Liver (tissue), 9 donors: ENCODE results near the gene KTN1. TPM values are rescaled to one million over a fixed set of nuclear protein-coding genes. Genes with fewer than 3 reads are reported as not detected.

Source experiments
- DNase-seq: peaks from one replicate; pipeline ENCODE4 v3.0.0-alpha.2; 2017; ENCODE audit warnings: low spot score
- H3K27ac ChIP-seq, 2 donors: one replicate each; pipeline ENCODE4 v1.7.0; 2013; ENCODE audit warnings: inconsistent platforms in 2 of 2, low read length in 2 of 2, control low read depth in 1 of 2, low read depth in 1 of 2, mild to moderate bottlenecking in 1 of 2
- H3K27me3 ChIP-seq, 4 donors: one replicate each; pipeline versions ENCODE4 v1.6.1 to v1.7.0; 2013; ENCODE audit warnings: low read length in 3 of 4, inconsistent platforms in 1 of 4, mild to moderate bottlenecking in 1 of 4, moderate library complexity in 1 of 4; ENCODE audit not compliant: control insufficient read depth in 4 of 4, insufficient read depth in 4 of 4
- H3K36me3 ChIP-seq, 4 donors: one replicate each; pipeline versions ENCODE4 v1.6.1 to v1.7.0; 2013; ENCODE audit warnings: low read length in 3 of 4, mild to moderate bottlenecking in 3 of 4, low read depth in 1 of 4, moderate library complexity in 1 of 4; ENCODE audit not compliant: control insufficient read depth in 4 of 4, insufficient read depth in 3 of 4
- H3K4me1 ChIP-seq, 4 donors: one replicate each; pipeline versions ENCODE4 v1.6.1 to v1.7.0; 2013; ENCODE audit warnings: low read length in 3 of 4, mild to moderate bottlenecking in 3 of 4, moderate library complexity in 1 of 4; ENCODE audit not compliant: control insufficient read depth in 4 of 4, insufficient read depth in 4 of 4
- H3K4me3 ChIP-seq, 3 donors: one replicate each; pipeline versions ENCODE4 v1.6.1 to v1.7.0; 2013; ENCODE audit warnings: low read length in 3 of 3, control low read depth in 1 of 3, low read depth in 1 of 3, mild to moderate bottlenecking in 1 of 3
- H3K9ac ChIP-seq, 2 donors: one replicate each; pipeline ENCODE4 v1.7.0; 2013; ENCODE audit warnings: low read length in 2 of 2, mild to moderate bottlenecking in 2 of 2, moderate library complexity in 2 of 2, control low read depth in 1 of 2, low read depth in 1 of 2
- H3K9me3 ChIP-seq, 4 donors: one replicate each; pipeline versions ENCODE4 v1.6.1 to v1.7.0; 2013; ENCODE audit warnings: low read length in 3 of 4; ENCODE audit not compliant: control insufficient read depth in 4 of 4
- ATF3 ChIP-seq: IDR thresholded peaks from 2 replicates; pipeline ENCODE4 v1.6.1; 2016; ENCODE audit warnings: antibody characterized with exemption
- CTCF ChIP-seq: fragments of 150-350 bp; IDR thresholded peaks from 2 replicates; pipeline ENCODE4 v1.5.1; 2017; ENCODE audit warnings: improper control_type of control experiment, low read depth, low read length; ENCODE audit not compliant: missing input control
- EGR1 ChIP-seq, 2 donors: IDR thresholded peaks; 2 replicates each; pipeline ENCODE4 v1.6.1; 2016 to 2018; ENCODE audit warnings: antibody characterized with exemption in 2 of 2, low read depth in 2 of 2
- FOXA1 ChIP-seq: IDR thresholded peaks from 2 replicates; pipeline ENCODE4 v1.6.1; 2016; ENCODE audit warnings: antibody characterized with exemption
- FOXA2 ChIP-seq: IDR thresholded peaks from 2 replicates; pipeline ENCODE4 v1.6.1; 2016; ENCODE audit warnings: antibody characterized with exemption
- GABPA ChIP-seq, 2 donors: IDR thresholded peaks in 1 of 2; conservative IDR thresholded peaks in 1 of 2; 2 replicates each; pipeline ENCODE4 v1.6.1; 2016; ENCODE audit warnings: antibody characterized with exemption in 2 of 2, mild to moderate bottlenecking in 1 of 2, moderate library complexity in 1 of 2
- HNF4A ChIP-seq, 2 donors: conservative IDR thresholded peaks; 2 replicates each; pipeline ENCODE4 v1.6.1; 2016; ENCODE audit warnings: antibody characterized with exemption in 2 of 2, mild to moderate bottlenecking in 2 of 2
- HNF4G ChIP-seq: IDR thresholded peaks from 2 replicates; pipeline ENCODE4 v1.6.1; 2016; ENCODE audit warnings: antibody characterized with exemption
- JUND ChIP-seq, 2 donors: IDR thresholded peaks; 2 replicates each; pipeline ENCODE4 v1.6.1; 2016; ENCODE audit warnings: antibody characterized with exemption in 2 of 2
- NR2F2 ChIP-seq: IDR thresholded peaks from 2 replicates; pipeline ENCODE4 v1.6.1; 2016; ENCODE audit warnings: antibody characterized with exemption
- RAD21 ChIP-seq, 2 donors: IDR thresholded peaks; 2 replicates each; pipeline ENCODE4 v1.6.1; 2016; ENCODE audit warnings: antibody characterized with exemption in 2 of 2, mild to moderate bottlenecking in 2 of 2
- REST ChIP-seq: IDR thresholded peaks from 2 replicates; pipeline ENCODE4 v1.6.1; 2016; ENCODE audit warnings: antibody characterized with exemption, mild to moderate bottlenecking
- RXRA ChIP-seq, 2 donors: IDR thresholded peaks; 2 replicates each; pipeline ENCODE4 v1.6.1; 2017 to 2018; ENCODE audit warnings: antibody characterized with exemption in 2 of 2, mild to moderate bottlenecking in 1 of 2
- SP1 ChIP-seq: IDR thresholded peaks from 2 replicates; pipeline ENCODE4 v1.6.1; 2018; ENCODE audit warnings: antibody characterized with exemption, mild to moderate bottlenecking
- TAF1 ChIP-seq: conservative IDR thresholded peaks from 2 replicates; pipeline ENCODE4 v1.6.1; 2016; ENCODE audit warnings: antibody characterized with exemption, mild to moderate bottlenecking
- YY1 ChIP-seq: IDR thresholded peaks from 2 replicates; pipeline ENCODE4 v1.6.1; 2016; ENCODE audit warnings: antibody characterized with exemption, mild to moderate bottlenecking
- ZBTB33 ChIP-seq: IDR thresholded peaks from 2 replicates; pipeline ENCODE4 v1.6.1; 2016; ENCODE audit warnings: antibody characterized with exemption
- WGBS: extraction: QIAGEN DNeasy Blood & Tissue Kit; methylation state at CpG from one replicate; pipeline ENCODE4 v1.1.7; 2013; 5-methylcytosine and 5-hydroxymethylcytosine counted together
- polyA plus RNA-seq, 2 donors: library from polyadenylated mRNA; stranded (reverse) in 1 of 2; unstranded in 1 of 2; fragments of 200-250 nt in 1 of 2; fragments of >200 nt in 1 of 2; fragmentation: Nextera tagmentation in 1 of 2; extraction: Ambion mirVana in 1 of 2; gene quantifications; one replicate each; pipeline versions ENCODE4 v1.2.1 to v1.2.3, GENCODE V29; 2013 to 2015
- total RNA-seq, 2 donors: library from RNA; depleted of rRNA; stranded (reverse); fragments of >200 nt; gene quantifications; one replicate each; pipeline ENCODE4 v1.2.3, GENCODE V29; 2014
- donor health status: healthy.
- donor health status: healthy.
- donor health status: healthy.
- donor health status: healthy.
- donor health status: healthy.

The KTN1 gene
- total and polyA plus RNA-seq, 4 donors: 34.9 to 141 (median 59.6) TPM

GRCh38 chr14:55568618-55569017 lies 11.4 kb upstream of the KTN1 start:
- H3K9me3 ChIP-seq: no peaks in the 10 kb centered on the region
- no peaks in the 10 kb centered on the region for H3K4me1 ChIP-seq
- H3K27ac ChIP-seq: no peak overlapping the region
- H3K27me3 ChIP-seq: no peaks in the 10 kb centered on the region
- DNase-seq: no peak
- H3K9ac ChIP-seq: no peak overlapping the region
- TF ChIP-seq RAD21 (IDR thresholded peaks at IDR 0.05) (no peak), RXRA (IDR thresholded peaks at IDR 0.05) (no peak), TAF1 (no peak), HNF4G (no peak), SP1 (no peak), ATF3 (no peak), REST (no peak), ZBTB33 (no peak), YY1 (no peak), EGR1 (IDR thresholded peaks at IDR 0.05; ENCODE audit: low read depth in 2 of 2) (no peak), NR2F2 (no peak), CTCF (no peak), FOXA1 (no peak), FOXA2 (no peak), JUND (IDR thresholded peaks at IDR 0.05) (no peak), GABPA (IDR thresholded peaks at IDR 0.05 in 1 of 2, conservative IDR thresholded peaks at IDR 0.05 in 1 of 2) (no peak)
- H3K36me3 ChIP-seq: no peaks in the 10 kb centered on the region
- no peak overlapping the region for H3K4me3 ChIP-seq

- Histone ChIP-seq H3K27me3 (no peaks in the 10 kb centered on the region), H3K4me1 (no peaks in the 10 kb centered on the region), H3K9ac (no peak overlapping the region), H3K9me3 (no peaks in the 10 kb centered on the region), H3K27ac (no peak overlapping the region), H3K4me3 (no peak overlapping the region), H3K36me3 (no peaks in the 10 kb centered on the region)
- no peak for DNase-seq
- 95% methylated on average over 7 of the region's 7 CpGs for whole genome bisulfite sequencing
- TF ChIP-seq HNF4A (conservative IDR thresholded peaks at IDR 0.05) (no peak), NR2F2 (no peak), RXRA (IDR thresholded peaks at IDR 0.05) (no peak), FOXA1 (no peak), GABPA (IDR thresholded peaks at IDR 0.05 in 1 of 2, conservative IDR thresholded peaks at IDR 0.05 in 1 of 2) (no peak)
Measured at GRCh38 chr14:55571125-55571889, 8.7 kb upstream of the KTN1 start.
